Measurements from ENCODE around the gene CSNK1G1. TPM values are rescaled to one million over a fixed set of nuclear protein-coding genes. Genes with fewer than 3 reads are reported as not detected.
"Not testable (repeated sequence)": the region's sequence is repeated elsewhere in the genome, so short reads cannot be mapped to it uniquely, and the experiment has no call there.

The CSNK1G1 gene
- total RNA-seq, 1 donor from 2014 or later, result 23.6 TPM

DNA sequence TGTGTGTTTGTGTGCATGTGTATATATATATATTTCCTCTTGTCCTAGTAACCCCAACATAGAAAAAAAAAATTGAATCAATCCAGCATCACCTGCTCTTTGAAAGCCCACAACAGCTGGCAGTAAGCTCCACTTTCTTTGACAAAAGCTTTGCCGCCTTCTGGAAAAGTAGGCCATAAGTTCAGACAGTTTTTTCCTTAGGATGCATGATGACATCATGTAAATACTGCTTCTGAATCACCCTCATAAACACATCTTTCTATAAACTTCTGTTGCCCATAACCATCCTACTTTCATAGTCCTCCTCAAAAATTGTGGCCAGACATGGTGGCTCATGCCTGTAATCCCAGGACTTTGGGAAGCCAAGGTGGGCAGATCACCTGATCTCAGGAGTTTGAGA is 67.4 kb downstream of the CSNK1G1 start:
- DNase-seq (ENCODE audit: low spot score), result no peak

DNA sequence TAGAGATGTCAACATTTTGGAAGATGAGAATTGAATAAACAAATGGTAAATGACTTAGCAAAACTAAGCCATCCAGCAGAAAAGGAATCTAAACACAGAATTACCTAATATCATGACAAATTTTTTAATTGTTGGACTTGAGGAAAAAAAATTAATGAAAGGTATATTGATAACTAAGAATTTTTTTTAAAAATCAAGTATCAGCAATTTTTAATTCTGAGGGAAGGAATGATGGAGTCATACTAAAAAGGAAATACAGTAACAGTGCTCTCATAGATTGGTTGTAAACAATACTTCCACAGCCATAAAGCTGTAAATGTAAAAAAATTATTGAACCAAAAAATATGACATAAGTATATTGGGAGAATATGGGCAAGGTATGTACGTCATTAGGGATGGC is 68.0 kb downstream of the CSNK1G1 start:
- DNase-seq (ENCODE audit: low spot score), result no peak

DNA sequence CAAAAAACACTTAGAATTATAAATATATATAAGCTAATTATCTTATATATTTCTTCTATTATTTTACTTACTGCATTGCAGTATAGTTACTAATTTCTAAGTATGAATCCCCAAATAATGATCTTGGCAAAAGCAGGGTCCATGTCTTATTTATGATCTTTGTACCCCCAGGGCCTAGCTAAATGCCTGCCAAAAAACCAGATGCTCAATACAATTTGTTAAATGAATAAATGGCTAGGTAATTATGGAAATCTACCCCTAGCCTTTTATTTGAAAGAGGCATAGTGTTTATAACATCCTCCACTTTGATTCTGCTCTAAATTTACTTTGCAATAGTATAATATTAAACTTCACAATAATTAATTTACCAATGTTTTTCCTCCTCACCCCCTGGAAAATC is 69.5 kb downstream of the CSNK1G1 start:
- no peak for DNase-seq (ENCODE audit: low spot score)

DNA sequence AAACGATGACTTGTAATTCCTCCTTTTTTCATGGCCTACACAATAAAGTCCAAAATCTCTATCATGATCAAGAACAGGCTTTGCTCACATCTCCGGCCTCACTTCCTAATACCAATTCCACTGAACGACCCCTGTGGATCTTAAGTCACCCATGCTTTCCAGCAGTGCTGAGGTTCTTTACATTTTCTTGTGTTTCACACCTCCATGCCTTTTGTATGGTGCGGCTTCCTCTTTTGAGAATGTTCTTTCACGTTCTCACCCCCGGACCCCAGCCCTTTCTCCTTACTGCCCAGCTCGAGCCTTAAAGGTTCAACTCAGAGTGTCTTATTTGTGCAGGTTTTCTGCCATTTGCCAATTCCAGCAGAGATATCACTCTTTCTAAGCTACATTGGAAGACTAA is 70.1 kb downstream of the CSNK1G1 start:
- DNase-seq (ENCODE audit: low spot score), result no peak

DNA sequence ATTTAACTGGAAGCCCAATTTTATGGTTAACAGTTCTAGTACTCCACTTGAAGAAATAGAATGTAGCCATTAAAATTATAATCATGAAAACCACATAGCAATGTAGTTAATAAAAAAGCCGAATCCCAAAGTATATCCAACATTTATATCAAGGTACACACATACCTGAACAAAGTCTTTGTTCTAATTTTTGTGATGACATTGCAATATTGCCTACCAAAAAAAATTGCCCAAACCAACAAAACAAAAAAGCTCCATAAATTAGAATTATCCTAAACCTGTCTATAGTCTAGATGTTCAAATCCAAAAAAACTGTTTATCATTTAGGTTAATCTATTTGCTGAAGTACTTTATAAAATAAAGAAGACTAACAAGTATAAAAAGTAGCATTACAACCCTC is 70.8 kb downstream of the CSNK1G1 start:
- no peak for DNase-seq (ENCODE audit: low spot score)

DNA sequence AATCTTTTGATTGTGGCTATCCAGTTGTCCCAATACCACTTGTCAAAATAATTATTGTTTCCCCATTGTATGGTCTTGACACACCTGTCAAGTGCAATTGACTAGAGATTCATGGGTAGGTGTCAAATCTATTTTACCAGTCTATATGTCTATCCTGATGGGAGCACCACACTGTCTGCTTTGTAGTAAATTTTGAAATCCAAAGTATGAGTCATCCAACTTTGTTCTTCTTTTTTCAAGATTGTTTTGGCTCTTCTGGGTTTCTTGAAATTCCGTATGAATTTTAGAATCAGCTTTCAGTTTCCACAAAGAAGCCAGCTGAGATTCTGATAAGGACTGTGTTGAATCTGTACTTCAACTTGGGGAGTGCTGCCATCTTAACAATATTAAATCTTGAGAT is 71.9 kb downstream of the CSNK1G1 start:
- DNase-seq (ENCODE audit: low spot score), result no peak

DNA sequence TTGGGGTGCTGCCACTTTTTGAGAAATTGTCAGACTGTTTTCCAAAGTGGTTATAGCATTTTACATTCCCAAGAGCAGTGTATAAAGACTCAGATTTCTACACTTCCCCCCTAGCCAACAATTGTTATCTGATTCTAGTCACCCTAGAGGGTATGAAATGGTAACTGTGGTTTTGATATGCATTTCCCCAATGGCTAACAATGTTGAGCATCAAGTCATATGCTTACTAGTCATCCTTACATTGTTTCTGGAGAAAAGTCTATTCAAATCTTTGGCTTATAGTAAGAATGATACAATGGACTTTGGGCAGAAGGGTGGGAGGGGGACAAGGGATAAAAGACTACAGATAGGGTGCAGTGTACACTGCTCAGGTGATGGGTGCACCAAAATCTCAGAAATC is 73.3 kb downstream of the CSNK1G1 start:
- no peak for DNase-seq (ENCODE audit: low spot score)

DNA sequence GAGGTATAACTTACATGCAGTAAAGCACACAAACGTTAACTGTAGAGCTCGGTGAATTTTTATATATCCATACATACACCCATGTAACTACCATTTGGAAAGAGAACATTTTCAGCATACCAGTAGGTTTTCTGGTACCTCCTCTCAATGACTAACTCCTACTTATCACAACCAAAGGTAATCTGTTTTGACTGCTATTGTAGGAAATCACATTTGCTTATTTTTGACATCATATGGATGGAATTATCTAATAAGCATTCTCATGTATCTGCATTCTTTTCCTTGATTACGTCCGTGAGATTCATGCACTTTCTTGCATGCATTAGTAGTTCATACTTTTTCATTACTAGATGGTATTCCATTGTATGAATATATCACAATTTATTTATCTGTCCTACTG is 76.8 kb downstream of the CSNK1G1 start:
- no peak for DNase-seq (ENCODE audit: low spot score)

DNA sequence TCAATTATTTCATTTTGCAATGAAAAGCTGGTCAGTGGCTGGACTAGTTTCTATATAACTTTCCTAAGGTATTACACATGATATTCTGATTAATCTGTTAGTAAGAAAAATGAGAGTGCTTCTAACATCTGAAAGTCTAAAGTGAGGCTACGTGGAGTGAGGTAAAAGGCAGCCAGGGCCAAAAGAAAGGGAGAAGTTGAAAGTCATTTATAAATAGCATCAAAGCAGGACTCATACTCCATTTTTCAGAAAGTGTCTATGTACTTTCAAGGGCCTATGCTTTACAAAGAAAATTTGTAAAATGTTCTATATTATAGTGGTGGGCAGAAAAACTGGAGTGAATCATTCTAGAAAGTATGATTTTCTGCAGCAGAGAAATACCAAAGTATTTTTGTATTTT is 80.0 kb downstream of the CSNK1G1 start:
- no peak for DNase-seq (ENCODE audit: low spot score)

DNA sequence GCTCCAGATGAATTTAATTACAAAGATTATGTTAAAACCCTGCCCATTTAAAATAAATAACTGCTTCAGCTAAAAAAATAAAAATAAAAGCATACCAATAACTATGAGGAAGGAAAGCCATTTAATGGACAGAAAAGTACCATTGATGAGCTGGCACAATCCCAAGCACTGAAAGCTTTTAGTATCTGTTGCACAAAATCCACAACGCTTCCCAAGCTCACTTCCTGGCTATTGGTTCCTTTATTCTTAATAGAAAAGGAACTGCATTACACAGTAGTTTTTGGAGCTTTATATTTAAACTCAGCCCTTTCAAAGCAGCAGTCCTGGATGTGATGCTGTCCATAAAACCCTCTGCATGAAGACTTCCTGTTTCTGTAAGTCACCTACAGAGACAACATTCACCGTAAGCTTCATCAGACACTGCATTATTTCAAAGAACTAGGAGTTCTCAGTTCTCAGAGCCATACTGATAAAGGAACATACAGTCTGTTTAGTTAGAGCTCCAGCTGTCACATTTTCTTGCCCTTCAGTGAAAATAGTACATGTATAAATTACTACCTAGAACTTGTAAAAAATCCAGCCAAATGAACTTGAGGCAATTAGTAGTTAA is 81.5 kb downstream of the CSNK1G1 start:
- no peak for DNase-seq (ENCODE audit: low spot score)

DNA sequence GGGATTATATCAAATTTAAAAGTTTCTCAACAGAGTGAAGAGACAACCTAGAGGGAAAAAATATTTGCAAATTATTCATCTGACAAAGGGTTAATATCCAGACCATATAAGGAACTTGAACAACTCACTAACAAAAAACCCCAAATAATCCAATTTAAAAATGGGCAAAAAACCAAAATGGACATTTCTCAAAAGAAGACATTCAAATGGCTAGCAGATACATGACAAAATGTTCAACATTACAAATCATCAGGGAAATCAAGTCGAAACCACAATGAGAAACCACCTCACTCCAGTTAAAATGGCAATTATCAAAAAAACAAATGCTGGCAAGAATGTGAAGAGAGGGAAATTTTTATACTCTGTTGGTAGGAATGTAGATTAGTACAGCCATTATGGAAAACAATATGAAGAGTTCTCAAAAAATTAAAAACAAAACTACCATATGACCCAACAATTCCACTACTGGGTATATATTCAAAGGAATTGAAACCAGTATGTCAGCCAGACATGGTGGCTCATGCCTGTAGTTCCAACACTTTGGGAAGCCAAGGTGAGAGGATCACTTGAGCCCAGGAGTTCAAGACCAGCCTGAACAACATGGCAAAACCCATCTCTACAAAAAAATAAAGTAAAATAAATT is 88.5 kb downstream of the CSNK1G1 start:
- no peak for DNase-seq (ENCODE audit: low spot score)

DNA sequence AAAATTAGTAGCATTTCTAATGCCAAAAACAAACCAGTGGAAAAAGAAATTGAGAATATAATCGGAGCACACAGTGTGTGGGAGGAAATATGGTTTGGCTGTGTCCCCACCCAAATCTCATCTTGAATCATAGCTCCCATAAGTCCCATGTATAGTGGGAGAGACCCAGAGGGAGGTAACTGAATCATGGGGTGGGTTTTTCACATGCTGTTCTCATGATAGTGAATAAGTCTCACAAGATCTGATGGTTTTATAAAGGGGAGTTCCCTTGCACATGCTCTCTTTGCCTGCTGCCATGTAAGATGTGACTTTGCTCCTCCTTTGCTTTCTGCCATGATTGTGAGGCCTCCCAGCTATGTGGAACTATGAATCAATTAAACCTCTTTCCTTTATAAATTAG is 90.8 kb downstream of the CSNK1G1 start:
- DNase-seq (ENCODE audit: low spot score), result not testable (repeated sequence)

DNA sequence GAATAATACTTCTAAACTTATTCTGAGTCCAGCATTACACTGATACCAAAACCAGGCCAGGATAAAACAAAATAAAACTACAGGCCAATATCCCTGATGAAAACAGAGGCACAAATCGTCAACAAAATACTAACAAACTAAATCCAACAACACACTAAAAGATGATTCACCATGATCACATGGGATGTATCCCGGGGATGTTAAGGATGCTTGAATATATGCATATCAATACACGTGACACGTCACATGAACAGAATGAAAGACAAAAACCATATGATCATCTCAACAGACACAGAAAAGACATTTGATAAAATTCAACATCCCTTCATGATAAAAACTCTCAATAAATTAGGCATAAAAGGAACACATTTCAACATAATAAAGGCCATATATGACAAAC is 91.5 kb downstream of the CSNK1G1 start:
- DNase-seq (ENCODE audit: low spot score), result no peak

DNA sequence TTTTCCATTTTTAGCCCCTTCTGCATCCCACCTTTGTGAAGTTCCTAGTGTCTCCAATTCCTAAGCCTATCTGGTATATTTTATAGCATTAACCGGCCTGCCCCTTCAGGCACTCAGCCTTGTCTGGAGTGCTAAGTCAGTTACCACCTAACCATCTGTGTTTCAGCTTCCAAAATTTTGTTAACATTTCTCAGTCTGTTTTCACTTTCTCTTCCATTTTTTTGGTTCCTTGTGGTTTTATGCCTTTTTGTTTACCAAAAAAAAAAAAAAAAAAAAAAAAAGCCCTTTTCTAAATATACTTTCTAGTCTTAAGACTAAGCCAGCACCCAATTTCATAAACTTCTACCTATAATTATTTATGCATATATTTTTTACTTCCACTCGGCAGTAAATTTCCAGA is 92.4 kb downstream of the CSNK1G1 start:
- no peak for DNase-seq (ENCODE audit: low spot score)

DNA sequence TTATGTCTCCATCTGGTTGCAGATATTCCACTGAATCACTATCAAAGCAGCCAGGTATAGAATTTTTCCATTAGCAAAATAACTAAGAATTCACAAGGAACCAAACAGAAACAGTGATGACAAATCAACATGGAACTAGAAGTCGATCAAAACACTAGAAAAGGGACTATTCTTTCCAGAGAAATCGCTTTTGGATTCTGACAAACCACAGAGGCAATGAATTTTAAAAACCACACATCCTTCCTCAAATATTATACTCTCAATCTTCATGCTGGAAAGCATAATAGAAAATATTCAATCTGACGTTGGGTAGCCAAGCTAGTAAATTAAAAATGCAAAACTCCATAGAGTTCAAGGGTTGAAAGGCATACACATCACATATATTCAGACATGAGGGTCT is 99.9 kb downstream of the CSNK1G1 start:
- no peak for DNase-seq (ENCODE audit: low spot score)

DNA sequence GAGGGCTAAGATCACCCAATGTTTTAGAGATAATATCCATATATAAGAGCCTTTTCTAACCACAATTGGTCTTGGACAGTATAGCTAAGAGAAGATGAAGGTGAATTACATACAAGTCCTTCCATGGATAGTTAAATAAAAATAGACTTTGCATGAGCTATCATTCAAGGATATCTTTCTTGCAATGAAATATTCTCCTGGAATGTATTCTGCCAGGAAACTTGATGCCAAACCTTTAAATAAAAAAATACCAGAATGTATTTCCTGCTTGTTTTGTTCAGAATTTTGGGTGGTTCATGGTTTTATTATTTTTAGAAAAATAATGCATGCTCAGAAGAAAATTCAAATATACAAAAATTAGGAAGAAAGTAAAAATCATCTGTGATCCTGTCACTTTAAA is 104.3 kb downstream of the CSNK1G1 start:
- no peak for DNase-seq (ENCODE audit: low spot score)

DNA sequence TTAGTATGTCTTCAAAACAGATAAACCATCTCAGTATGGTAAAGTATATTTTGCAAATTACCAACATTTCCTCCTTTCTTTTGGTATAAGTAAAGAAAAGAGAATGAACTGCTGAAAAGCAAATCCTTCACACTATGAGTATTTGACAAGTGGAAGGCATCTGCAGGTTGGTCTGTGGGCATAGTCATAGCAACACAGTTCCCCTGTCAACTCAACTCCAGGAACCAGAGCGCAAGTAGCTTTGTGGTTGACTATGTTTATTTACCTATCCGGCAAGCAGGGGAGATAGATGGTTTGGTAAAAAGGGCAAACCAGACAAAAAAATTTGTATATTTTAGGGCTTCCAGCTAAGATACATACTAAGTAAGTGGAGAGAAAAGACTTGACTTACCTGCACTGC is 104.9 kb downstream of the CSNK1G1 start:
- no peak for DNase-seq (ENCODE audit: low spot score)

DNA sequence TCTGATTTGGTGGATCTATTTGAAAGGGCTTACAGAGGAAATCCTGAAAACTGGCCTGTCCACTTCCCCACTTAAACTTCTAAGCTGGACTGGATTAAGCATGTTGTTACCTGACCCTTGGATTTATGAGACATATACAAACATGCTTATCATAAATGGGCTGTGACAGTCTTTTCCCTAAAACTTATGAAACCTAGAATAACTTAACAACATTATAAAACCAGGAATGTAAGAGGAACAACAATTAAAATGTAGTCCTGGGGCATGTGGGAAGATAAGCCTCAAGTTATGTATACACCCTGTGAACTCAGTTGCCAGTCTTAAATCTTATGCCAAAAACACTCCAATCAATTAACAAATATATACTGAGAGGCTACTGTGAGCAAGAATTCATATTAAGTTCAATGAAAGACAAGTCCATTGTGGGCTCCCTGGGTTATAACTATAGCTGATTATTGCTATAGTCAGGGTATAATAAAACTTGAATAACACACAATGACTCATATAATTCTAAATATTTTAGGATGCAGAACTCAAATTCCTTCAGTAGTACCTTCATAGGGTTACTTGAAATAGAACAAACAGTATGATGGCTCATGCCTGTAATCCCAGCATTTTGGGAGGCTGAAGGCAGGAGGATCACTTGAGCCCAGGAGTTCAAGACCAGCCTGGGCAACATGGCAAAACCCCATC is 105.9 kb downstream of the CSNK1G1 start:
- no peak for DNase-seq (ENCODE audit: low spot score)

DNA sequence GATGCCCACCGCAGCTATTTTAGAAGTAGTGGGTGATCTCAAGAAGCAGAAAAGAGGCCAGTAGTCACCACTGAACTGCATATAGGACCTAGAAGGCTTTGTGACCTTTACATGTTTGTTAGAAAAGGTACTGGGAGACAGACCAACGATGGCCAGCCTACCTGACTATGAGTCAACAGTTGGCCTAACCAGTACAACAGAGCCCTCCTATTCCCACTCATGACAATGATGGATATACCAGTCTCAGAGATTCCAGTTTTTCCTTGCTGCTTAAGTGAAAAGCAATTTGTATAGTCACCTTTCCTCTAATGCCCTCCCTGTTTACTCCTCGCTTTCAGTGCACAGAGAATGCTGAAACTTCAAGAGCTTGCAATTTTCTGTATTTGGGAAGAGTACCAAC is 106.6 kb downstream of the CSNK1G1 start:
- DNase-seq (ENCODE audit: low spot score), result no peak

DNA sequence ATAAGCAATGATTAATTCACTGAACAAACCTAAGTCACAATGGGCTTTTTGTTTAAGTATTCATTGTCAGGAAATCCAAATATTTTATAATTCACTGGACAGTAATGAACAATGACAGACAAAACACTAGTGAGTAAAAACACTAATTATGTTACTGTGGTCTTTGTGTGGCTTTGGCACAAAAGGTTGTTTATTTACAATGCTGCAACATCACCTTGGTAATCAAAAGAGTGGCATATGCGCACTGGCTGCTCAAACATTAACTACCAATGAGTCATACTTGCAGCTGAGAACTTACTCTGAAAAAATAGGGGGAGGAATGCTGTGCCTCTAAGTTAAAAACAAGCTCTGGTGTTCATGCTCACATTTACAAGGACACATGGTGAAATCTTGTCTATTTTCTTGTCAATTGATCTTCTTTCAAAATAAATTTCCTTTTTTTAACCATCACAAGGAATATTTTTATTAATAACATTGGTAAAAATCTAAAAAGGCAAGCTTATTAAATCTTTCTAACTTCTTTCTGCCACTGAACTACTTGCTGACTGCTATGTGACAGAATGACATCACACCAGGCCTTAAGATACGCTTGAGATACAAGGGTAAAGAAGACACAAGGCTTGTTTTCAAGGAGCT is 107.9 kb downstream of the CSNK1G1 start:
- DNase-seq (ENCODE audit: low spot score), result peak; percentile 83

DNA sequence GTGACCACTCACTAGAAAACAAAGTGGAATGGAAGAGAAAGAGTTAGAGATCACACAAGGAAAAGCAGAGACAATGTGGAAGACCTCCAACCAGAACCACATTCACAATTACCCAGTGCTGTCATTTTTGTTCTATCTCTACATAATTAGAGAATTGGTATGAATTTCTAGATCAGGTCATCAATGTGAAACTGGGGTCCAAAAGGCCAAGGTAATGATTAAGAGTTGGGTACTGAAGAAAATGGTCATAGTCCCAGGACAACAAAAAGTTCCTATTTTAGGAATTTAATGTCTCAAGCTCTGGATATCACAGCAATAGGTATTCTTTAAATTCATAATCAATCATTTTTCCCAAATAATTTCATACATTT is 108.5 kb downstream of the CSNK1G1 start:
- no peak for DNase-seq (ENCODE audit: low spot score)

DNA sequence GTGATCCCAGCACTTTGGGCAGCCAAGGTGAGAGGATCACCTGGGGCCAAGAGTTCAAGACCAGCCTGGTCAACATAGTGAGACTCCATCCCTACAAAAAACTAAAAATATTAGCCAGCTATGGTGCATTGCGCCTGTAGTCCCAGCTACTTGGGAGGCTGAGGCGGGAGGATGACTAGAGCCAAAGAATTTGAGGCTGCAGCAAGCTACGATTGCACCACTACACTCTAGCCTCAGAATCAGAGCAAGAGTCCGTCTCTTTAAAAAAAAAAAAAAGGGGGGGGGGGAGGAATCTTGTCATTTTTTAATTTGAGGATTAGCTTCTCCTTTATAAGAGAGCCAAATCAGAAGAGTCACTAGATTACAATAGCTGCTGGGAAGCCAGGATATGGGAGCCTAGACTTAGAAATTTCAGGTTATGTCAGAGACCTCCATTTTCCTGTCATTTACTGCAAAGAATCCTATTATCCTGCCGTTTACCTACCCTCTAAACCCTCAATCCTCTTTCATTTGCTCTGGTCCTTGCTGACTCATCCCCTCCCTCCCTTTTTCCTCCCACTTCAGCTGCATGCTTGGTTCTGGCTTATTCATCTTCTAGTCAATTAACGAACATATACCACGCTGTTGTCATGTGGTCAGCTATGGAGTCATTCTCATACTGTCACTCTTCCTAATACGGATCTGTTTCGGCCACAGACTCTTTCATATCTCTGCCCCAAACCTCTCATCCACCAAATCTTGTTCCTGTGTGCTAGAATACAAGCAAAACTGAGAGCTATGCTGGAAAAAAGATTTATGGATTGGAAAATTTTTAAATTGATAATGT is 109.4 kb downstream of the CSNK1G1 start:
- no peak for DNase-seq (ENCODE audit: low spot score)
